Measurements from ENCODE around the gene PTPRH. TPM values are rescaled to one million over a fixed set of nuclear protein-coding genes. Genes with fewer than 3 reads are reported as not detected.
"Not testable (repeated sequence)": the region's sequence is repeated elsewhere in the genome, so short reads cannot be mapped to it uniquely, and the experiment has no call there.

The PTPRH gene
- total RNA-seq, 1 experiment from 2014 or later: 2.3 TPM

DNA sequence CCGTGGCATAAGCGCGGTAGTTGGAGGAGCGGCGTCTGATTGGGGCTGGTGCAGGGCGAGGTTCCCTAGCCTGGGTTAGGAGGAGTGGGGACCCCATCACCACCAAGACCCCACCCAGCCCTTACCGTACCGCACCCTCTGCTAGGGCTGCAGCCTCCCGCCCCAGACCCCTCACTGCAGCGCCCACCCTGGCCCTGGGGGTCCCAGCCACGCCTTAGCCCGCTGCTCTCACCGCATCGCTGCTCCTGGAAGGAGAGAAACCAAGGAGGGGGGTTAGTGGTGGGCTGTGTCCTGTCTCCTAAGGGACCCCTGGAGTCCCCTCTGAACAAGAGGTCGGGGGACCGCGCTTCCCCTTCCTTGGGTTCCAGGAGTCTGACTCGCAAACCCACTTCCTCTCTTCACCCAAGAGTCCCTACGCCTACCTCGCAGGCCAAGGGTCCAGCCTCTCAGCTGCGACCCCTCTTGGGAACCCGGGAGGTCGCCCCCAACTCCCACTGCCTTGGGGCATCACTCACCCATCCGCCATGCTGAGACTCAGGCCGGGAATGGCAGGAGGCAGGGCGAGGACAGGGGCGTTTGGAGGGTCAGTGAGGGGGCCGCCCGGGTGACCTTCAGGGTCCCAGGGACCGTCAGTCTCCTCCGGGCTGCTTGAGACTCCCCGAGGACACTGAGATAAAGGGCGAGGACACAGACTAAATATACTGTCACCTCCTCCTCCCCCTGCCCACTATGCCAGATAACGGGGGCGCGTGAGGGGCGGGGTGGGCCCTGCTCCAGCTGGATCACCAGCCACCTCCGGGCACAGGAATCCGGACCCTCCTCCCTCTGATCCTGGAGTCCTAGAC is 52.0 kb downstream of the PTPRH start, which contains the start of gene TNNI3:
TSS of gene TNNI3 (minus strand) at position 669 of the 845 bp plus-strand sequence. CDS start at position 526, 143 bp downstream.
- intact Hi-C loops (cut with micrococcal nuclease; ENCODE audit: unreplicated experiment): no loop called here
- H3K4me1 Mint-ChIP-seq (ENCODE audit: low read depth, unreplicated experiment): peaks cover 20% of the 10 kb centered on the region
- peaks cover 16% of the 10 kb centered on the region for H3K4me1 ChIP-seq
- H3K4me3 ChIP-seq (ENCODE audit: low read depth, low read length): peak within 1 kb of the TSS; percentile 38
- H3K36me3 ChIP-seq (ENCODE audit: control insufficient read depth, insufficient read depth, low read length): no peaks in the 10 kb centered on the region
- TF ChIP-seq CTCF (IDR thresholded peaks at IDR 0.05; ENCODE audit: insufficient read depth in 1 of 2, low read depth in 1 of 2, low read length in 1 of 2, severe bottlenecking in 1 of 2, unreplicated experiment in 1 of 2): no peak
- H3K4me3 Mint-ChIP-seq (ENCODE audit: unreplicated experiment): peak within 1 kb of the TSS; percentile 77
- BruUV-seq (replicated peaks): no TSS peak
- no peak within 1 kb of the TSS for H3K27ac Mint-ChIP-seq (ENCODE audit: unreplicated experiment)
- H3K9me3 ChIP-seq: no peaks in the 10 kb centered on the region
- DNase-seq: no peak
- H3K27me3 ChIP-seq (replicated peaks; ENCODE audit: control insufficient read depth, insufficient read depth, low read length): no peaks in the 10 kb centered on the region
- CTCF ChIA-PET: no interaction called here
- H3K36me3 Mint-ChIP-seq (ENCODE audit: insufficient read depth, unreplicated experiment): no peaks in the 10 kb centered on the region
- peaks cover 3% of the 10 kb centered on the region for H3K9me3 Mint-ChIP-seq (ENCODE audit: unreplicated experiment)
- POLR2A ChIA-PET: no interaction called here
- H3K27me3 Mint-ChIP-seq (ENCODE audit: insufficient read depth, unreplicated experiment): peaks cover 3% of the 10 kb centered on the region

DNA sequence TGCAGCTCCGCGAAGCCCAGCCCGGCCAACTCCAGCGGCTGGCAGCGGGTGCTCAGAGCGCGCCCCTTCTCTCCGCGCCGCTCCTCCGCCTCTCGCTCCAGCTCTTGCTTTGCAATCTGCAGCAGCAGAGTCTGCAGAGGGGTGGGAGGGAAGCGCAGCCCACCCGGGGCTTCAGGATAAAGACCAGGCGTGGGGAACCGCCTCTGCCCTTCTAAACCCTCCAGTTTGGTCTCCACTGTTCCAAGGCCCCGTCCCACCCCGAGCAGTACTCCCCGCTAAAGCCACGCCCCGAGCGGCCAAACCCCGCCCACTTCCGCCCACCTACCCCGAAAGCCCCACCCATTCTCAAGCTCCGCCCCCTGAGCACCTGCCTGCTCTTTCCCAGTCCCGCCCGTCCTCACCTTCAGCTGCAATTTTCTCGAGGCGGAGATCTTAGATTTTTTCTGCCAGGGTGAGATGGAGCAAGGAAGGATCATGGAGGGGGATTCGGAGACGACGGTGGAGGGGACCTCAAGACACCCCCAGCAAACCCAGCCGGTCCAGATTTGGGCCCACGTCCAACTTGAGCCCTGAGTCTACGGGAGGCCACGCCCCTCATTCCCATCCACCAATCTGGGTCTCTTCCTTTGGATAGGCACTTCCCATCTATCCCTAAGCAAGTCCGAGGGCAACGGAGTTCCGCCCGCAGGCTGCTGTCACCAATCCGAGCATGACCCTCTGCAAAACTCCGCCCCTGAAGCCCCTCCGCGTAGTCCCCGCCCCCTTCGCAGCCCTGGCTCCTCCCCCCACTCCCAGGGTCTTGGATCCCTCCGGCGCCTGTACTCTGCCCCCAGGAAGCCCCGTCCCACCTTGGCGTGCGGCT is 52.9 kb downstream of the PTPRH start:
- peak overlapping the region; percentile 77 for H3K4me3 Mint-ChIP-seq (ENCODE audit: unreplicated experiment)
- no TSS peak for BruUV-seq (replicated peaks)
- no peak overlapping the region for H3K27ac Mint-ChIP-seq (ENCODE audit: unreplicated experiment)
- Histone ChIP-seq H3K9me3 (no peaks in the 10 kb centered on the region), H3K27me3 (replicated peaks; ENCODE audit: control insufficient read depth, insufficient read depth, low read length) (no peaks in the 10 kb centered on the region), H3K36me3 (ENCODE audit: control insufficient read depth, insufficient read depth, low read length) (no peaks in the 10 kb centered on the region), H3K4me1 (peaks cover 16% of the 10 kb centered on the region), H3K4me3 (ENCODE audit: low read depth, low read length) (peak overlapping the region; percentile 38)
- H3K27me3 Mint-ChIP-seq (ENCODE audit: insufficient read depth, unreplicated experiment): peaks cover 3% of the 10 kb centered on the region
- CTCF ChIA-PET: interaction anchor here (0.6 to 1.3 kb wide), 8 partner anchors 10 to 476 kb away, joined by 3 to 13 read pairs (median 4); partner anchors contain the start of gene DNAAF3
- intact Hi-C loops (cut with micrococcal nuclease; ENCODE audit: unreplicated experiment): loop anchor here (1.0 kb wide), 1 partner anchor 10 kb away; no protein-coding TSS in a partner anchor
- DNase-seq: peak; percentile 92
- H3K4me1 Mint-ChIP-seq (ENCODE audit: low read depth, unreplicated experiment): peaks cover 20% of the 10 kb centered on the region
- no peaks in the 10 kb centered on the region for H3K36me3 Mint-ChIP-seq (ENCODE audit: insufficient read depth, unreplicated experiment)
- TF ChIP-seq CTCF (IDR thresholded peaks at IDR 0.05; ENCODE audit: insufficient read depth in 1 of 2, low read depth in 1 of 2, low read length in 1 of 2, severe bottlenecking in 1 of 2, unreplicated experiment in 1 of 2): no peak
- H3K9me3 Mint-ChIP-seq (ENCODE audit: unreplicated experiment): peaks cover 10% of the 10 kb centered on the region
- POLR2A ChIA-PET: interaction anchor here (0.6 to 0.7 kb wide), 5 partner anchors 20 to 486 kb away, joined by 5 to 19 read pairs (median 6); partner anchors contain the start of genes HSPBP1 and SBK3

- intact Hi-C loops (cut with micrococcal nuclease; ENCODE audit: unreplicated experiment): loop anchor here (1.0 kb wide), 1 partner anchor 9 kb away; no protein-coding TSS in a partner anchor
- not testable (repeated sequence) for H3K27me3 Mint-ChIP-seq (ENCODE audit: insufficient read depth, unreplicated experiment)
Measured at GRCh38 chr19:55155784-55156183, 53.5 kb downstream of the PTPRH start.

More at GRCh38 chr19:55155784-55156183, 53.5 kb downstream of the PTPRH start:
- H3K9me3 ChIP-seq; POLR2A ChIA-PET; H3K36me3 Mint-ChIP-seq (ENCODE audit: insufficient read depth, unreplicated experiment); H3K27me3 ChIP-seq (replicated peaks; ENCODE audit: control insufficient read depth, insufficient read depth, low read length); H3K36me3 ChIP-seq (ENCODE audit: control insufficient read depth, insufficient read depth, low read length); BruUV-seq (replicated peaks); DNase-seq; H3K27ac Mint-ChIP-seq (ENCODE audit: unreplicated experiment): not testable (repeated sequence)
- H3K4me3 Mint-ChIP-seq (ENCODE audit: unreplicated experiment): peak overlapping the region; percentile 77
- peaks cover 16% of the 10 kb centered on the region for H3K4me1 ChIP-seq
- peaks cover 10% of the 10 kb centered on the region for H3K9me3 Mint-ChIP-seq (ENCODE audit: unreplicated experiment)
- peaks cover 20% of the 10 kb centered on the region for H3K4me1 Mint-ChIP-seq (ENCODE audit: low read depth, unreplicated experiment)
- CTCF ChIA-PET: interaction anchor here (0.6 to 1.3 kb wide), 5 partner anchors 9 to 114 kb away, joined by 3 to 13 read pairs (median 5); partner anchors contain the start of gene DNAAF3
- H3K4me3 ChIP-seq (ENCODE audit: low read depth, low read length): peak overlapping the region; percentile 38

Data from Caco-2 (cell line).